ENCODE results near the gene AFAP1. TPM values are rescaled to one million over a fixed set of nuclear protein-coding genes. Genes with fewer than 3 reads are reported as not detected.

Gene AFAP1
- total RNA-seq, 1 donor from 2014 or later: 84.9 TPM

DNA sequence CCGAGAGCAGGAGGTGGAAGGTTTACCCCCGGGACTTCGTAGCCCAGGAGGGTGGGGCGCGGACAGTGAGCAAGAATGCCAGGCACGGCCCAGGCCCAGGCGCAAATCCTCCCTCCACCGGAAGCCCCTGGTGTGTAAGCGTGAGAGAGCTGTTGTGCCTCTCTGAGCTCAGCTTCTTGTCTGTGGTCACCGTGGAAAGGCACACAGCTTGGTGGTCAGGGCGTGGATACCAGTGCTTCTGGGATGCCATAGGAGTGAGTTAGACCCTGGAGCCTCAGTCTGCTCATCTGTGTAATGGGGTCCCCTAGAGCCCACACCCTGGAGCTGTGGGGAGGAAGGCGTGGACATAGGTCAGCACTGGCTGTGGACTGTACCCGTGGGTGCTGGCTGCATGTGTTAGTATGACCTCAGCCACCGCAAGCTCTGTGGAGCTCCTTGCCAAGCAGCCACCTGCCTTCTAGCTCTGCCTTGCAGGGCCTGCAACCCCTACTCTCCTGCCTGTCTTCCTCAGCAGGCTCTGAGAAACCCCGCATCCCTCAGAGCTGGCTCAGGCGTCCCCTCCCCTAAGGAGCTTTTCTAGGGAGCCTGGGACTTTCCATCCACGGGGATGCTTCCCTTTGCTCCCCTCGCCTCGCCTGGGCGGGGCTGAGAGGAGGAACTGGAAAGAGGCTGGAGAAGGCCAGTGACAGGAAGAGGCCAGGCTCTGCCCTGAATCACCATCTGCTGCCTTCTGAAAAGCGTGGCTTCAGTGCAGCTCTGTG lies 28.0 kb upstream of the AFAP1 start:
- TF ChIP-seq, protein P1, sequence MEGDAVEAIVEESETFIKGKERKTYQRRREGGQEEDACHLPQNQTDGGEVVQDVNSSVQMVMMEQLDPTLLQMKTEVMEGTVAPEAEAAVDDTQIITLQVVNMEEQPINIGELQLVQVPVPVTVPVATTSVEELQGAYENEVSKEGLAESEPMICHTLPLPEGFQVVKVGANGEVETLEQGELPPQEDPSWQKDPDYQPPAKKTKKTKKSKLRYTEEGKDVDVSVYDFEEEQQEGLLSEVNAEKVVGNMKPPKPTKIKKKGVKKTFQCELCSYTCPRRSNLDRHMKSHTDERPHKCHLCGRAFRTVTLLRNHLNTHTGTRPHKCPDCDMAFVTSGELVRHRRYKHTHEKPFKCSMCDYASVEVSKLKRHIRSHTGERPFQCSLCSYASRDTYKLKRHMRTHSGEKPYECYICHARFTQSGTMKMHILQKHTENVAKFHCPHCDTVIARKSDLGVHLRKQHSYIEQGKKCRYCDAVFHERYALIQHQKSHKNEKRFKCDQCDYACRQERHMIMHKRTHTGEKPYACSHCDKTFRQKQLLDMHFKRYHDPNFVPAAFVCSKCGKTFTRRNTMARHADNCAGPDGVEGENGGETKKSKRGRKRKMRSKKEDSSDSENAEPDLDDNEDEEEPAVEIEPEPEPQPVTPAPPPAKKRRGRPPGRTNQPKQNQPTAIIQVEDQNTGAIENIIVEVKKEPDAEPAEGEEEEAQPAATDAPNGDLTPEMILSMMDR (IDR thresholded peaks at IDR 0.05): no peak
- H3K36me3 ChIP-seq: no peaks in the 10 kb centered on the region
- H3K4me3 ChIP-seq: no peak overlapping the region
- H3K4me1 ChIP-seq: peaks cover 4 to 22% of the 10 kb centered on the region in 2 donors
- DNase-seq (ENCODE audit: low spot score in 2 of 2): no peak
- intact Hi-C loops (cut with DNase I): loop anchor here (2.0 kb wide), 1 partner anchor 29 kb away; the partner anchor contains the start of gene AFAP1
- no peaks in the 10 kb centered on the region for H3K27me3 ChIP-seq
- H3K27ac ChIP-seq: peak overlapping the region; percentile 56 to 74
- H3K9me3 ChIP-seq: no peaks in the 10 kb centered on the region

DNA sequence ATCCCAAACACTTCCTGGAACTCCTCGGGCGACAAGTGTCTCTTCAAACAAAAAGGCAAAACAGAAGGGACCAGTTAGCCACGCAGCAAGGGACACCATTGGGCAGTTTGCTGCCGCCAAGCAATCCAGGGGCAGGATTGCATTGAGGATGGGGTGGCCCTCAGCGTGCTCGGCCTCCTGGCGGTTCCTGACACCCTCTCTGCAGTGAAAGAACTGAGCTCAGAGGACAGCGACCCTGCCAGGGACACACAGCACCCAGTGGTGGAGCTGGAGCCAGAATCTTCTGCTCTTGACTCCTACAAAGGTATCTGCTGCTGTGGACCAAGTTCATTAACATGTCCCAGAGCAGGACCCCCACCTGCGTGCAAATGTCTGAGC lies 27.4 kb upstream of the AFAP1 start:
- no peak for DNase-seq (ENCODE audit: low spot score in 2 of 2)
- Histone ChIP-seq H3K27me3 (no peaks in the 10 kb centered on the region), H3K9me3 (no peaks in the 10 kb centered on the region), H3K4me1 (peaks cover 4 to 22% of the 10 kb centered on the region in 2 donors), H3K36me3 (no peaks in the 10 kb centered on the region), H3K27ac (no peak overlapping the region), H3K4me3 (no peak overlapping the region)
- TF ChIP-seq, protein P1 (IDR thresholded peaks at IDR 0.05): no peak
- intact Hi-C loops (cut with DNase I): no loop called here

GRCh38 chr4:7966281-7967062 lies 26.8 kb upstream of the AFAP1 start:
- intact Hi-C loops (cut with DNase I): no loop called here
- no peak for DNase-seq (ENCODE audit: low spot score in 2 of 2)
- Histone ChIP-seq H3K4me3 (no peak overlapping the region), H3K27me3 (no peaks in the 10 kb centered on the region), H3K36me3 (no peaks in the 10 kb centered on the region), H3K27ac (no peak overlapping the region), H3K9me3 (no peaks in the 10 kb centered on the region), H3K4me1 (peaks cover 4 to 28% of the 10 kb centered on the region in 2 donors)
- TF ChIP-seq, protein P1 (IDR thresholded peaks at IDR 0.05): no peak

DNA sequence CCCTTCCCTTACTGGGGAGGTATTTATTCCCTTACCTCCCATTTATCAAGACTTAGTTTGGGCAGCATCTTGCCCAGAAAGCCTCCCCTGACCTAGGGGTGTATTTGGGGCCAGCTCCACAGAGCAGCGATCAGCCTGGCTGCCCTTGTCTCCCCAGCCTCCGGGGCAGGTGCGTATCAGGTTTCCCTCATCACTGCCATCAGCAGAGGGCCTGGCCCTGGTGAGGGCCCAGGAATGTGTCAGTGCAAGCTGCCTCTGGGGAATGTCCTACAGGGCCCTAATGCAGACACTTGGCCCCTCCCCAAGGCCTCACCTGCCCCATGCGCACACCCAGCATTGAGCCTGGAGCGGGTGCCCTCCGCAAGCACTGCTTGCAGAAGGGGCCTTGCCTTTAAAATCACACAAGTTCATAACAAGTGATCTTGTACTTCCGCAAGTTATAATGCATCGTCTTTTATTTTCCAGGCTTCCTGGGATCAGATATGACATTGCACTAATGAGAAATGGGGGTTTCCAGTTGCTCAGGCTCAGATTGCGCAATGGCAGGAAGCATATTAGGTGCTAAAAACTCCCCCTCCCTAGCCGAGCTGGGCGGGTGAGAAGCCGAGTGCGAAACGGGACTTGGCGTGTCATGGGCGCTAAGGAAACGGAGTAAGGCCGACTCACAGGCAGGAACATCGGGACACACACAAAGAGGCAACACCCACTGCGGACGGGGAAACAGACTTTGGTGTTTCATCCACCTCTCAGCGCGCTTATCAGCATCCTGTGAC lies 25.4 kb upstream of the AFAP1 start:
- H3K4me1 ChIP-seq: peaks cover 4 to 34% of the 10 kb centered on the region in 2 donors
- H3K4me3 ChIP-seq: no peak overlapping the region
- H3K9me3 ChIP-seq: no peaks in the 10 kb centered on the region
- intact Hi-C loops (cut with DNase I): no loop called here
- no peak overlapping the region for H3K27ac ChIP-seq
- DNase-seq (ENCODE audit: low spot score in 2 of 2): no peak
- H3K36me3 ChIP-seq: no peaks in the 10 kb centered on the region
- H3K27me3 ChIP-seq: no peaks in the 10 kb centered on the region
- TF ChIP-seq, protein P1 (IDR thresholded peaks at IDR 0.05): no peak

- intact Hi-C loops (cut with DNase I): no loop called here
- Histone ChIP-seq H3K4me3 (no peak overlapping the region), H3K27me3 (no peaks in the 10 kb centered on the region), H3K9me3 (no peaks in the 10 kb centered on the region), H3K4me1 (peaks cover 4 to 31% of the 10 kb centered on the region in 2 donors), H3K27ac (no peak overlapping the region), H3K36me3 (no peaks in the 10 kb centered on the region)
- TF ChIP-seq, protein P1 (IDR thresholded peaks at IDR 0.05): no peak
- no peak for DNase-seq (ENCODE audit: low spot score in 2 of 2)
These were observed 24.8 kb upstream of the AFAP1 start for GRCh38 chr4:7964459-7964858.
